ENCODE measurements around the gene PRR13.

The PRR13 gene

GRCh38 chr12:53483225-53483978 is 41.9 kb downstream of the PRR13 start:
- Mint-ChIP-seq H3K27ac (no peak overlapping the region), H3K36me3 (ENCODE audit: low read depth) (peaks cover 99% of the 10 kb centered on the region), H3K27me3 (no peaks in the 10 kb centered on the region), H3K4me3 (no peak overlapping the region), H3K4me1 (ENCODE audit: low read depth) (no peaks in the 10 kb centered on the region), H3K9me3 (no peaks in the 10 kb centered on the region)
- intact Hi-C loops (cut with micrococcal nuclease): no loop called here

- H3K4me1 Mint-ChIP-seq (ENCODE audit: low read depth): no peaks in the 10 kb centered on the region
- no peak overlapping the region for H3K27ac Mint-ChIP-seq
- intact Hi-C loops (cut with micrococcal nuclease): no loop called here
- no peaks in the 10 kb centered on the region for H3K27me3 Mint-ChIP-seq
- peaks cover 94% of the 10 kb centered on the region for H3K36me3 Mint-ChIP-seq (ENCODE audit: low read depth)
- H3K9me3 Mint-ChIP-seq: no peaks in the 10 kb centered on the region
- H3K4me3 Mint-ChIP-seq: no peak overlapping the region
Observed at GRCh38 chr12:53483979-53484377, 42.4 kb downstream of the PRR13 start.

- Mint-ChIP-seq H3K9me3 (no peaks in the 10 kb centered on the region), H3K27me3 (no peaks in the 10 kb centered on the region), H3K4me3 (no peak overlapping the region), H3K27ac (no peak overlapping the region), H3K4me1 (ENCODE audit: low read depth) (no peaks in the 10 kb centered on the region), H3K36me3 (ENCODE audit: low read depth) (peaks cover 85% of the 10 kb centered on the region)
- intact Hi-C loops (cut with micrococcal nuclease): no loop called here
Observed at GRCh38 chr12:53484686-53485575, 43.4 kb downstream of the PRR13 start.

DNA sequence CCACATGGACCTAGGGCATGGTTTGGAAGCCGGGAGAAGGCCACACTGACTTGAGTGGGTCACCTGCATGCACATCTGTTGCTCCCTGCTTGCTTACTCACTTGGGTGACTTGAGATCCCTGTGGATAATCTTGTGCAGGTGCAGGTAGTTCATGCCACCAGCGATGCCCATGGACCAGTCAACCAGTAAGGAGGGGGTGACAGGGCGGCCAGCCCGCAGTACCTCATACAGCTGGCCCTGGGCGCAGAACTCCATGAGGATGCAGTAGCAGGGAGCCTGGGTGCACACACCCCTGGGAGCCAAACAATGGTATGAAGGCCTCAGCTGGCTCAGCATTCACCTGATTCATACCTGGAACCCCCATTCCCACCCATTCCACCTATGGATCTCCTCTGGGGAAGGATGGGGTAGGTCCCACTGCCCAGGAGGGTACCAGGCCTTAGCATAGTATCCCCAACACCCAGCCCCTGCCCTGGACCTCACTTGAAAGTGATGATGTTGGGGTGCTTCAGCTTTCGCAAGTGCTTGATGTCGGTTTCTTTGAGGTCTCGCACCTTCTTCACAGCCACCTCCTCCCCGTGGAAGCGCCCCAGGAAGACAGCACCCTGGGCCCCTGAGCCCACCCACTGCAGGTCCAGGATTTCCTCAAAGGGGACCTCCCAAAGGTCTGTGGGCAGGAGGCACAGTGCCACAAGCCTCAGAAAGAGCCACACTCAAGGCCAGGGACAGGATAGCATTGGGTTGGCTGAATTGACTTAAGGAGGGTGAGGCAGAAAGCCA is 44.6 kb downstream of the PRR13 start:
- Mint-ChIP-seq H3K9me3 (no peaks in the 10 kb centered on the region), H3K4me1 (ENCODE audit: low read depth) (no peaks in the 10 kb centered on the region), H3K27ac (no peak overlapping the region), H3K27me3 (no peaks in the 10 kb centered on the region), H3K4me3 (no peak overlapping the region), H3K36me3 (ENCODE audit: low read depth) (peaks cover 73% of the 10 kb centered on the region)
- intact Hi-C loops (cut with micrococcal nuclease): no loop called here

GRCh38 chr12:53486736-53487487 is 45.4 kb downstream of the PRR13 start:
- Mint-ChIP-seq H3K4me1 (ENCODE audit: low read depth) (peaks cover 4% of the 10 kb centered on the region), H3K27ac (no peak overlapping the region), H3K27me3 (no peaks in the 10 kb centered on the region), H3K36me3 (ENCODE audit: low read depth) (peaks cover 65% of the 10 kb centered on the region), H3K4me3 (no peak overlapping the region), H3K9me3 (no peaks in the 10 kb centered on the region)
- intact Hi-C loops (cut with micrococcal nuclease): no loop called here

DNA sequence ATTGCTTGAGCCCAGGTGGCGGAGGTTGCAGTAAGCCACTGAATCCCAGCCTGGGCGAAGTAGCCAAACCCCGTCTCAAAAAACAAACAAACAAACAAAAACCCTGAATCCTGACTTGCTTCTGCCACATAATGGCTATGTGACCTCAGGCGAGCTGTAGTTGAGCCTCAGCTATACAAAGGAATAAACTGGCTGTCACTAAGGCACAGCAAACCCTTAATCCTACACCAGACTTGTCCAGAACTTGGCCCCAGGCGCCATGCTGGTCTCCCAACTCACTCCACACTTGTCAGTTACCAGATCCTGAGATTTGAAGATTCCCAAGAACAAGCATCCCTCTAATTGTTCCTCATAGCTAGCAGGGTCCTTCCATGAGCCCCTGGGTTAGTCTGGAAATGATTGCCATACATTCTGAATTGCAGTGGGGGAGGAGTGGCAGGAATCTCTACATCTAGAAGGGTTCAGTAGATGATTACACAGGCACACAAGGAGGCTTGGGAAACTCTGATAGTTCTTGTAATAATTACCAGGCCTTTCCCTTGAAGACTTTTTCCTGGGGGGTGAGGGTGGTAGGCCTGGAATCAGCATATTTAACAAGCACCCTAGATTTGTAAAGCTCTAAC is 47.8 kb downstream of the PRR13 start:
- intact Hi-C loops (cut with micrococcal nuclease): no loop called here
- H3K36me3 Mint-ChIP-seq (ENCODE audit: low read depth): peaks cover 50% of the 10 kb centered on the region
- no peak overlapping the region for H3K27ac Mint-ChIP-seq
- no peak overlapping the region for H3K4me3 Mint-ChIP-seq
- no peaks in the 10 kb centered on the region for H3K9me3 Mint-ChIP-seq
- H3K27me3 Mint-ChIP-seq: no peaks in the 10 kb centered on the region
- H3K4me1 Mint-ChIP-seq (ENCODE audit: low read depth): peaks cover 29% of the 10 kb centered on the region

- intact Hi-C loops (cut with micrococcal nuclease): no loop called here
- Mint-ChIP-seq H3K27ac (peak overlapping the region; percentile 81), H3K36me3 (ENCODE audit: low read depth) (peaks cover 22% of the 10 kb centered on the region), H3K27me3 (no peaks in the 10 kb centered on the region), H3K4me3 (peak overlapping the region; percentile 33), H3K4me1 (ENCODE audit: low read depth) (peaks cover 46% of the 10 kb centered on the region), H3K9me3 (no peaks in the 10 kb centered on the region)
Observed at GRCh38 chr12:53492188-53492587, 50.7 kb downstream of the PRR13 start.

DNA sequence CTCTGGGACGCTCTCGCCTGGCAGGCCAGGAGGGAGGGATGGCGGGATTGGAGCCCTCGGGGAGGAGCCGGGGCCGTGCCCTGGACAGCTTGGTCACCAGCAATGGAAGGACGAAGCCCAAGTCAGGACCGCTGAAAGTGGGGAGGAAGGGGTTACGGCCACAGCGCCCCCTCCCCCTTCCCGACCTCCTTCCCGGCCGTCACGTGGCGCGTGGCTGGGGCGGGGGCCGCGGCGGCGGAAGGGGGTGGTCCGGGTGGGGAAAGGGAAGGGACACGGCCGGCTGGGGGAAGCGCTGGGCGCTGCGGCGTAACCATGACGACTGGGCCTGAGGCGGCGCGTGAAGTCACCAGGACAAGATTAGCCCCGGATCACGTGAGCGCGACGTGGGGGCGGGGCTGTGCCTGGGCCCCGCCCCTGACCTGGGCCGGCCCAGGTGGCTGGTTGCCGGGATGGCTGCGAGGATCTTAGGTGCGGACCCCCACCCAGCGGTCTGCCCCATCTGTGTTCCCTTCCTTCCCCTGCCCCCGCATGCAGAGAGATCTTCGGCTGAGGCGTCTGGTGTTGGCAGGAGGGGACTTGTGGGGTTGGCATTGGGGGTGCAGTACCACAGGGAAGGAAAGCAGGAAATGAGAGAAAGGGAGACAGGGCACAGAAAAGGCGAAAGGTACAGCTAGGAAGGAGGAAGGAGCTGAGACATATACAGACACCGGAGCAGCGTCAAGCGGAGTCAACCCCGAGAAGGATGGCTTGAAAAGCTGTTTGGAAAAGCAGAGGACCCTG is 51.5 kb downstream of the PRR13 start:
- peaks cover 54% of the 10 kb centered on the region for H3K4me1 Mint-ChIP-seq (ENCODE audit: low read depth)
- intact Hi-C loops (cut with micrococcal nuclease): no loop called here
- H3K4me3 Mint-ChIP-seq: peak overlapping the region; percentile 82
- no peaks in the 10 kb centered on the region for H3K27me3 Mint-ChIP-seq
- H3K36me3 Mint-ChIP-seq (ENCODE audit: low read depth): peaks cover 14% of the 10 kb centered on the region
- peak overlapping the region; percentile 81 for H3K27ac Mint-ChIP-seq
- no peaks in the 10 kb centered on the region for H3K9me3 Mint-ChIP-seq

DNA sequence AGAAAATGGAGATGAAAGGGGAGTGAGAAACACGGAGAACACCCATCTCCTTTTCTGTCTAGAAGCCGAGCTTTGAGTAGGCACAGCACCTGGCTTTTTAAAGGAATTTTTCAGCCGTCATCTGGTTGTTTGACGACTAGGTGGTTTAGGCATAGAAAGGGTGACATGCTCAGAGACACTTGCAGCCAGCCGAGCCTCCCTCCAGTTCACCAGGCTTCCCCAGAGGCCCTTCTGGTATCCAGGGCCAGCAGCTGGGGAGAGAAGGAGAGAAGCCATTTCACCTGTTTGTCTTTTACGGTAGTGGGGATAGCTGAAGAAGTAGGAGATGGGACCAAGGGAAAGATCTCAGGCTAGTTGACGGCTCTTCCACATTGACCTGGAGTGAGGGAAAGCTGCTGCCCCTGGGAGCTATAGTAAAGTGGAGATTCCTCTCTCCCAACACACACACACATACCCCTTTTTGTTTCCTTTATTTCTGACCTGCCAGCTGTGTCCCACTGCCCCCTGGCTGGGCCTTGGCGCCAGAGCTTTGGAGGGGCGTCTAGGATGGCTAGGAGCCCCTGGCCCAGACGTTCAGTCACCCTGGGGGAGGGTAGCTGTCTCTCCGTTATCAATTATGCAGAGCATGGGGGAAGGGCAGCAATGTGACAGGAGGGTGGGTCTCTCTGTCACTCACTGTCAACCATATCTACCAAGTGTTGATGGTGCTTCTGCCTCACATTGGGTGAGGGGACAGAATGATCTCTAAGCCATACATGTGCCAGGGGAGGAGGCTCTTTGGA is 52.3 kb downstream of the PRR13 start:
- H3K4me1 Mint-ChIP-seq (ENCODE audit: low read depth): peaks cover 62% of the 10 kb centered on the region
- peak overlapping the region; percentile 81 for H3K27ac Mint-ChIP-seq
- H3K9me3 Mint-ChIP-seq: no peaks in the 10 kb centered on the region
- no peaks in the 10 kb centered on the region for H3K27me3 Mint-ChIP-seq
- peak overlapping the region; percentile 82 for H3K4me3 Mint-ChIP-seq
- H3K36me3 Mint-ChIP-seq (ENCODE audit: low read depth): peaks cover 9% of the 10 kb centered on the region
- intact Hi-C loops (cut with micrococcal nuclease): no loop called here

All from dendritic cell treated with granulocyte-macrophage colony-stimulating factor and Interleukin-4, amounts not matched to agents 40 ng/mL and 50 ng/mL, for 4 days (primary cell).